Measurements from ENCODE around the gene URGCP. TPM values are rescaled to one million over a fixed set of nuclear protein-coding genes. Genes with fewer than 3 reads are reported as not detected.

URGCP gene
- total RNA-seq, 1 experiment from 2014 or later, result 19.5 TPM

DNA sequence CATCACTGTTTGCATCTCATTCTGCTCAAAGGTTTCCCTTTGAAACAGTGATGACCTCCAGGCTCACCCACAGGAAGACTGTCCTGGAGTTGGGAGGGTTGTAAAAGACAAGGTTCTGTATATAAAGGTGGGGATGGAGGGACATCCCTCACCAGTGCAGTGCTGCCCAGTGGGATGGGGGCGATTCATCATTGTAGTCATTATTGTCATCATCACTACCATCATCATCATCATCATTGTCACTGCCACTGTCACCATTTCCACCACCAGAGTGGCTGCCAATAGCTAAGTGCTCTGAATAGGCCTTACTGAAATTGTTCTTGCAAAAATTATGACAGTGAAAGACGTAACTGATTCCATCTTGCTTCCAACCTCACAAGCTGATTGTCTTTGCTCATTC lies 61.7 kb downstream of the URGCP start:
- POLR2A ChIA-PET, result no interaction called here
- H3K9me3 Mint-ChIP-seq, result no peaks in the 10 kb centered on the region
- H3K4me3 Mint-ChIP-seq, result no peak overlapping the region
- H3K27me3 Mint-ChIP-seq (ENCODE audit: low read depth), result no peaks in the 10 kb centered on the region
- no peak overlapping the region for H3K27ac Mint-ChIP-seq
- TF ChIP-seq, protein P1, sequence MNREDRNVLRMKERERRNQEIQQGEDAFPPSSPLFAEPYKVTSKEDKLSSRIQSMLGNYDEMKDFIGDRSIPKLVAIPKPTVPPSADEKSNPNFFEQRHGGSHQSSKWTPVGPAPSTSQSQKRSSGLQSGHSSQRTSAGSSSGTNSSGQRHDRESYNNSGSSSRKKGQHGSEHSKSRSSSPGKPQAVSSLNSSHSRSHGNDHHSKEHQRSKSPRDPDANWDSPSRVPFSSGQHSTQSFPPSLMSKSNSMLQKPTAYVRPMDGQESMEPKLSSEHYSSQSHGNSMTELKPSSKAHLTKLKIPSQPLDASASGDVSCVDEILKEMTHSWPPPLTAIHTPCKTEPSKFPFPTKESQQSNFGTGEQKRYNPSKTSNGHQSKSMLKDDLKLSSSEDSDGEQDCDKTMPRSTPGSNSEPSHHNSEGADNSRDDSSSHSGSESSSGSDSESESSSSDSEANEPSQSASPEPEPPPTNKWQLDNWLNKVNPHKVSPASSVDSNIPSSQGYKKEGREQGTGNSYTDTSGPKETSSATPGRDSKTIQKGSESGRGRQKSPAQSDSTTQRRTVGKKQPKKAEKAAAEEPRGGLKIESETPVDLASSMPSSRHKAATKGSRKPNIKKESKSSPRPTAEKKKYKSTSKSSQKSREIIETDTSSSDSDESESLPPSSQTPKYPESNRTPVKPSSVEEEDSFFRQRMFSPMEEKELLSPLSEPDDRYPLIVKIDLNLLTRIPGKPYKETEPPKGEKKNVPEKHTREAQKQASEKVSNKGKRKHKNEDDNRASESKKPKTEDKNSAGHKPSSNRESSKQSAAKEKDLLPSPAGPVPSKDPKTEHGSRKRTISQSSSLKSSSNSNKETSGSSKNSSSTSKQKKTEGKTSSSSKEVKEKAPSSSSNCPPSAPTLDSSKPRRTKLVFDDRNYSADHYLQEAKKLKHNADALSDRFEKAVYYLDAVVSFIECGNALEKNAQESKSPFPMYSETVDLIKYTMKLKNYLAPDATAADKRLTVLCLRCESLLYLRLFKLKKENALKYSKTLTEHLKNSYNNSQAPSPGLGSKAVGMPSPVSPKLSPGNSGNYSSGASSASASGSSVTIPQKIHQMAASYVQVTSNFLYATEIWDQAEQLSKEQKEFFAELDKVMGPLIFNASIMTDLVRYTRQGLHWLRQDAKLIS (CRISPR knock-in tag; IDR thresholded peaks at IDR 0.05; ENCODE audit: borderline replicate concordance), result no peak
- H3K36me3 Mint-ChIP-seq, result no peaks in the 10 kb centered on the region
- DNase-seq (ENCODE audit: low spot score), result no peak
- H3K4me1 Mint-ChIP-seq, result peaks cover 6% of the 10 kb centered on the region
- no peak for ATAC-seq
- CTCF ChIA-PET, result interaction anchor here (1.8 kb wide), 1 partner anchor 262 kb away, joined by 6 read pairs; the partner anchor contains the start of gene STK17A

DNA sequence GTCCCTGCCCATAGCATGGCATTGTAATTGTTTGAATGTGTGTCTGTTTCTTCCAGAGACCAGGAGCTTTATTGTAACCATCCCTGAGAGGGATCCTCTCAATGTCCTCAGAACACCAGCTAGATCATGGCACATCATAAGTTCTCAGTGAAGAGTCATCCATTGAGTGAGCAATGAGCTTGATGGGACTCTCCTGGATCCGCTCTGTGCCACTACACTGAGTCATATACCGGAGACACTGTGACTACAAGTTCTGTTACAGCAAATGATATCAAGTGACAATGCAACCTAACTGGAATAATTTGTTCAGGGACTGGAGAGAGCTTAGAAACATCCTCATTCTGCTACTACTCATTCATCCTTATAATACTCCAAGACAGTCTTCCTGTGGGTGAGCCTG lies 62.1 kb downstream of the URGCP start:
- ChIA-PET POLR2A (no interaction called here), CTCF (interaction anchor here (1.0 to 1.8 kb wide), 3 partner anchors 10 to 388 kb away, joined by 3 to 6 read pairs (median 3); partner anchors contain the start of gene STK17A)
- TF ChIP-seq, protein P2, sequence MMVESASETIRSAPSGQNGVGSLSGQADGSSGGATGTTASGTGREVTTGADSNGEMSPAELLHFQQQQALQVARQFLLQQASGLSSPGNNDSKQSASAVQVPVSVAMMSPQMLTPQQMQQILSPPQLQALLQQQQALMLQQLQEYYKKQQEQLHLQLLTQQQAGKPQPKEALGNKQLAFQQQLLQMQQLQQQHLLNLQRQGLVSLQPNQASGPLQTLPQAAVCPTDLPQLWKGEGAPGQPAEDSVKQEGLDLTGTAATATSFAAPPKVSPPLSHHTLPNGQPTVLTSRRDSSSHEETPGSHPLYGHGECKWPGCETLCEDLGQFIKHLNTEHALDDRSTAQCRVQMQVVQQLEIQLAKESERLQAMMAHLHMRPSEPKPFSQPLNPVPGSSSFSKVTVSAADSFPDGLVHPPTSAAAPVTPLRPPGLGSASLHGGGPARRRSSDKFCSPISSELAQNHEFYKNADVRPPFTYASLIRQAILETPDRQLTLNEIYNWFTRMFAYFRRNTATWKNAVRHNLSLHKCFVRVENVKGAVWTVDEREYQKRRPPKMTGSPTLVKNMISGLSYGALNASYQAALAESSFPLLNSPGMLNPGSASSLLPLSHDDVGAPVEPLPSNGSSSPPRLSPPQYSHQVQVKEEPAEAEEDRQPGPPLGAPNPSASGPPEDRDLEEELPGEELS (CRISPR knock-in tag; IDR thresholded peaks at IDR 0.05), result no peak
- no peak for TF ChIP-seq CREM (CRISPR knock-in tag; IDR thresholded peaks at IDR 0.05)
- TF ChIP-seq SMAD3 (CRISPR knock-in tag; IDR thresholded peaks at IDR 0.05; ENCODE audit: borderline replicate concordance), result no peak
- no peak for TF ChIP-seq NFATC4 (CRISPR knock-in tag; IDR thresholded peaks at IDR 0.05)
- TF ChIP-seq JUN (CRISPR knock-in tag; IDR thresholded peaks at IDR 0.05), result no peak
- TF ChIP-seq, protein P3, sequence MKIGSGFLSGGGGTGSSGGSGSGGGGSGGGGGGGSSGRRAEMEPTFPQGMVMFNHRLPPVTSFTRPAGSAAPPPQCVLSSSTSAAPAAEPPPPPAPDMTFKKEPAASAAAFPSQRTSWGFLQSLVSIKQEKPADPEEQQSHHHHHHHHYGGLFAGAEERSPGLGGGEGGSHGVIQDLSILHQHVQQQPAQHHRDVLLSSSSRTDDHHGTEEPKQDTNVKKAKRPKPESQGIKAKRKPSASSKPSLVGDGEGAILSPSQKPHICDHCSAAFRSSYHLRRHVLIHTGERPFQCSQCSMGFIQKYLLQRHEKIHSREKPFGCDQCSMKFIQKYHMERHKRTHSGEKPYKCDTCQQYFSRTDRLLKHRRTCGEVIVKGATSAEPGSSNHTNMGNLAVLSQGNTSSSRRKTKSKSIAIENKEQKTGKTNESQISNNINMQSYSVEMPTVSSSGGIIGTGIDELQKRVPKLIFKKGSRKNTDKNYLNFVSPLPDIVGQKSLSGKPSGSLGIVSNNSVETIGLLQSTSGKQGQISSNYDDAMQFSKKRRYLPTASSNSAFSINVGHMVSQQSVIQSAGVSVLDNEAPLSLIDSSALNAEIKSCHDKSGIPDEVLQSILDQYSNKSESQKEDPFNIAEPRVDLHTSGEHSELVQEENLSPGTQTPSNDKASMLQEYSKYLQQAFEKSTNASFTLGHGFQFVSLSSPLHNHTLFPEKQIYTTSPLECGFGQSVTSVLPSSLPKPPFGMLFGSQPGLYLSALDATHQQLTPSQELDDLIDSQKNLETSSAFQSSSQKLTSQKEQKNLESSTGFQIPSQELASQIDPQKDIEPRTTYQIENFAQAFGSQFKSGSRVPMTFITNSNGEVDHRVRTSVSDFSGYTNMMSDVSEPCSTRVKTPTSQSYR (CRISPR knock-in tag; IDR thresholded peaks at IDR 0.05), result no peak
- TF ChIP-seq ZNF121 (CRISPR knock-in tag; IDR thresholded peaks at IDR 0.05), result no peak
- TF ChIP-seq, protein P4, sequence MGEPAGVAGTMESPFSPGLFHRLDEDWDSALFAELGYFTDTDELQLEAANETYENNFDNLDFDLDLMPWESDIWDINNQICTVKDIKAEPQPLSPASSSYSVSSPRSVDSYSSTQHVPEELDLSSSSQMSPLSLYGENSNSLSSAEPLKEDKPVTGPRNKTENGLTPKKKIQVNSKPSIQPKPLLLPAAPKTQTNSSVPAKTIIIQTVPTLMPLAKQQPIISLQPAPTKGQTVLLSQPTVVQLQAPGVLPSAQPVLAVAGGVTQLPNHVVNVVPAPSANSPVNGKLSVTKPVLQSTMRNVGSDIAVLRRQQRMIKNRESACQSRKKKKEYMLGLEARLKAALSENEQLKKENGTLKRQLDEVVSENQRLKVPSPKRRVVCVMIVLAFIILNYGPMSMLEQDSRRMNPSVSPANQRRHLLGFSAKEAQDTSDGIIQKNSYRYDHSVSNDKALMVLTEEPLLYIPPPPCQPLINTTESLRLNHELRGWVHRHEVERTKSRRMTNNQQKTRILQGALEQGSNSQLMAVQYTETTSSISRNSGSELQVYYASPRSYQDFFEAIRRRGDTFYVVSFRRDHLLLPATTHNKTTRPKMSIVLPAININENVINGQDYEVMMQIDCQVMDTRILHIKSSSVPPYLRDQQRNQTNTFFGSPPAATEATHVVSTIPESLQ (CRISPR knock-in tag; IDR thresholded peaks at IDR 0.05), result no peak
- TF ChIP-seq ESRRA (CRISPR knock-in tag; IDR thresholded peaks at IDR 0.05; ENCODE audit: borderline replicate concordance), result no peak
- TF ChIP-seq, protein P5, sequence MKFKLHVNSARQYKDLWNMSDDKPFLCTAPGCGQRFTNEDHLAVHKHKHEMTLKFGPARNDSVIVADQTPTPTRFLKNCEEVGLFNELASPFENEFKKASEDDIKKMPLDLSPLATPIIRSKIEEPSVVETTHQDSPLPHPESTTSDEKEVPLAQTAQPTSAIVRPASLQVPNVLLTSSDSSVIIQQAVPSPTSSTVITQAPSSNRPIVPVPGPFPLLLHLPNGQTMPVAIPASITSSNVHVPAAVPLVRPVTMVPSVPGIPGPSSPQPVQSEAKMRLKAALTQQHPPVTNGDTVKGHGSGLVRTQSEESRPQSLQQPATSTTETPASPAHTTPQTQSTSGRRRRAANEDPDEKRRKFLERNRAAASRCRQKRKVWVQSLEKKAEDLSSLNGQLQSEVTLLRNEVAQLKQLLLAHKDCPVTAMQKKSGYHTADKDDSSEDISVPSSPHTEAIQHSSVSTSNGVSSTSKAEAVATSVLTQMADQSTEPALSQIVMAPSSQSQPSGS (CRISPR knock-in tag; IDR thresholded peaks at IDR 0.05; ENCODE audit: borderline replicate concordance, low read depth), result no peak
- TF ChIP-seq, protein P6, sequence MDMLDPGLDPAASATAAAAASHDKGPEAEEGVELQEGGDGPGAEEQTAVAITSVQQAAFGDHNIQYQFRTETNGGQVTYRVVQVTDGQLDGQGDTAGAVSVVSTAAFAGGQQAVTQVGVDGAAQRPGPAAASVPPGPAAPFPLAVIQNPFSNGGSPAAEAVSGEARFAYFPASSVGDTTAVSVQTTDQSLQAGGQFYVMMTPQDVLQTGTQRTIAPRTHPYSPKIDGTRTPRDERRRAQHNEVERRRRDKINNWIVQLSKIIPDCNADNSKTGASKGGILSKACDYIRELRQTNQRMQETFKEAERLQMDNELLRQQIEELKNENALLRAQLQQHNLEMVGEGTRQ (CRISPR knock-in tag; IDR thresholded peaks at IDR 0.05), result no peak
- no peak for TF ChIP-seq NR3C1 (CRISPR knock-in tag; conservative IDR thresholded peaks at IDR 0.05; ENCODE audit: low read depth)
- TF ChIP-seq ZNF263 (CRISPR knock-in tag; IDR thresholded peaks at IDR 0.05; ENCODE audit: low read depth), result no peak
- no peak for TF ChIP-seq JAZF1 (CRISPR knock-in tag; IDR thresholded peaks at IDR 0.05)
- TF ChIP-seq, protein P7, sequence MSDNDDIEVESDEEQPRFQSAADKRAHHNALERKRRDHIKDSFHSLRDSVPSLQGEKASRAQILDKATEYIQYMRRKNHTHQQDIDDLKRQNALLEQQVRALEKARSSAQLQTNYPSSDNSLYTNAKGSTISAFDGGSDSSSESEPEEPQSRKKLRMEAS (CRISPR knock-in tag; IDR thresholded peaks at IDR 0.05), result no peak
- Mint-ChIP-seq H3K27me3 (ENCODE audit: low read depth) (no peaks in the 10 kb centered on the region), H3K4me1 (peaks cover 6% of the 10 kb centered on the region), H3K36me3 (no peaks in the 10 kb centered on the region), H3K9me3 (no peaks in the 10 kb centered on the region), H3K27ac (no peak overlapping the region), H3K4me3 (no peak overlapping the region)
- ATAC-seq (no peak), DNase-seq (ENCODE audit: low spot score) (no peak)

Data from WTC11 (cell line).